Endothelial cell of umbilical vein (primary cell): Measurements from ENCODE around the gene LRIG1. TPM values are rescaled to one million over a fixed set of nuclear protein-coding genes. Genes with fewer than 3 reads are reported as not detected.

Experiments
- BruUV-seq: library from RNA; stranded (reverse); fragments of 400-500 nt; replicated peaks from 2 replicates; lab custom pipeline; 2021; lab: Mats Ljungman, UMichigan
- CTCF ChIA-PET: fragments of 300-600, 350-600 bp; sonication (Branson Sonifier 250); formaldehyde crosslinking; loops from one replicate; lab custom pipeline; 2021; ENCODE audit warnings: antibody characterized with exemption, inconsistent platforms; lab: Charles Lee
- POLR2A ChIA-PET: fragments of 300-600, 350-600 bp; sonication (Branson Sonifier 250); formaldehyde crosslinking; loops from one replicate; lab custom pipeline; 2021; ENCODE audit warnings: antibody characterized with exemption, inconsistent platforms; lab: Charles Lee
- DNase-seq: peaks from one replicate; pipeline ENCODE4 v3.0.0-alpha.2; 2011; ENCODE audit warnings: low read depth, low spot score
- FAIRE-seq: peaks from 2 replicates; lab custom pipeline; 2011; peaks lifted over from hg19 to GRCh38; lab: Jason Lieb, UNC
- H2AFZ ChIP-seq: 2 replicates; pipeline ENCODE4 v1.6.0; 2012; ENCODE audit warnings: low read depth, low read length, control low read depth, inconsistent platforms
- H3K27ac ChIP-seq: 2 replicates; pipeline ENCODE4 v1.5.1; 2011; ENCODE audit warnings: low read depth, mild to moderate bottlenecking, control low read depth, low read length, moderate library complexity; ENCODE audit not compliant: insufficient read depth
- H3K27me3 ChIP-seq, 2 experiments: 2 replicates each; pipeline versions ENCODE4 v1.6.0 to v1.6.1; 2011; ENCODE audit warnings: low read length in 2 of 2, mixed read lengths in 1 of 2; ENCODE audit not compliant: control insufficient read depth in 2 of 2, insufficient read depth in 2 of 2
- H3K36me3 ChIP-seq, 2 experiments: 2 replicates in 1 of 2; 3 replicates in 1 of 2; pipeline ENCODE4 v1.5.1; 2011; ENCODE audit warnings: low read length in 2 of 2, mild to moderate bottlenecking in 1 of 2, moderate library complexity in 1 of 2; ENCODE audit not compliant: control insufficient read depth in 2 of 2, insufficient read depth in 2 of 2; ENCODE audit errors: extremely low read depth in 1 of 2
- H3K4me1 ChIP-seq: 3 replicates; pipeline ENCODE4 v1.5.1; 2011; ENCODE audit warnings: mild to moderate bottlenecking, low read length; ENCODE audit not compliant: control insufficient read depth, insufficient read depth; ENCODE audit errors: extremely low read depth
- H3K4me2 ChIP-seq: 2 replicates; pipeline ENCODE4 v1.6.1; 2011; ENCODE audit warnings: low read length, control low read depth, mixed read lengths; ENCODE audit not compliant: insufficient read depth
- H3K4me3 ChIP-seq, 3 experiments: fragments of 200-600 bp in 1 of 3; sonication (generic), shearing (Covaris generic) in 1 of 3; replicated peaks in 1 of 3; 2 replicates each; pipeline ENCODE4 v1.5.1; 2011 to 2016; ENCODE audit warnings: control low read depth in 3 of 3, low read length in 3 of 3, mild to moderate bottlenecking in 2 of 3, inconsistent platforms in 1 of 3, low read depth in 1 of 3, moderate library complexity in 1 of 3; ENCODE audit not compliant: insufficient read depth in 1 of 3
- H3K79me2 ChIP-seq: 2 replicates; pipeline ENCODE4 v1.6.0; 2012; ENCODE audit warnings: low read length, inconsistent platforms; ENCODE audit not compliant: control insufficient read depth, insufficient read depth
- H3K9ac ChIP-seq: replicated peaks from 2 replicates; pipeline ENCODE3; 2011; ENCODE audit warnings: low read length, control low read depth; ENCODE audit not compliant: insufficient read depth; ENCODE audit errors: extremely low read depth
- H3K9me1 ChIP-seq: replicated peaks from 3 replicates; pipeline ENCODE4 v1.6.0; 2011; ENCODE audit warnings: mild to moderate bottlenecking, low read length; ENCODE audit not compliant: control insufficient read depth, insufficient read depth; ENCODE audit errors: extremely low read depth
- H3K9me3 ChIP-seq: replicated peaks from 2 replicates; pipeline ENCODE4 v1.5.1; 2012; ENCODE audit warnings: low read length, inconsistent platforms; ENCODE audit not compliant: control insufficient read depth, insufficient read depth
- H4K20me1 ChIP-seq: replicated peaks from 2 replicates; pipeline ENCODE3; 2011; ENCODE audit warnings: mild to moderate bottlenecking, low read length; ENCODE audit not compliant: control insufficient read depth, insufficient read depth; ENCODE audit errors: extremely low read depth
- EZH2 ChIP-seq: IDR thresholded peaks from 2 replicates; pipeline ENCODE4 v1.6.1; 2012; ENCODE audit warnings: borderline replicate concordance, low read depth, mild to moderate bottlenecking, moderate library complexity, low read length, inconsistent platforms; ENCODE audit not compliant: severe bottlenecking
- FOS ChIP-seq: IDR thresholded peaks from 2 replicates; pipeline ENCODE4 v1.6.1; 2011; ENCODE audit warnings: mild to moderate bottlenecking, low read length, moderate library complexity, borderline replicate concordance; ENCODE audit not compliant: insufficient read depth
- GATA2 ChIP-seq: IDR thresholded peaks from 2 replicates; pipeline ENCODE4 v1.7.0; 2011; ENCODE audit warnings: low read depth, mild to moderate bottlenecking, moderate library complexity, mixed read lengths, low read length; ENCODE audit not compliant: insufficient read length, insufficient read depth
- JUN ChIP-seq: IDR thresholded peaks from 2 replicates; pipeline ENCODE4 v1.6.1; 2011; ENCODE audit warnings: borderline replicate concordance, low read depth; ENCODE audit not compliant: insufficient read length, insufficient read depth
- MYC ChIP-seq: IDR thresholded peaks from one replicate; pipeline ENCODE4 v1.6.1; 2011; ENCODE audit warnings: mild to moderate bottlenecking, low read depth, low read length
- POLR2A ChIP-seq: IDR thresholded peaks from 2 replicates; pipeline ENCODE4 v1.6.1; 2012; ENCODE audit warnings: low read depth, mild to moderate bottlenecking, control low read depth, low read length
- POLR2AphosphoS5 ChIP-seq: IDR thresholded peaks from 2 replicates; pipeline ENCODE4 v1.6.1; 2012; ENCODE audit warnings: low read depth, mild to moderate bottlenecking, control low read depth, low read length, moderate library complexity; ENCODE audit not compliant: insufficient read depth
- dilution Hi-C: fragments of 300-500 bp; cut with MboI; formaldehyde crosslinking; loops from one replicate; pipeline ENCODE4 v1.15.0; 2019; ENCODE audit warnings: low sequenced_read_pairs; ENCODE audit not compliant: extremely low pct_ligation_motif_present
- intact Hi-C: fragments of 100-400 bp; cut with micrococcal nuclease; formaldehyde crosslinking; loops from one replicate; pipeline ENCODE4 v1.10.0; 2022
- polyA plus RNA-seq, 4 experiments: library from polyadenylated mRNA; depleted of rRNA in 3 of 4; stranded (reverse) in 3 of 4; unstranded in 1 of 4; fragments of >200 nt; gene quantifications; 2 replicates each; pipeline versions ENCODE4 v1.2.1 to v1.2.3, GENCODE V29; 2011 to 2012; ENCODE audit warnings: missing spikeins in 1 of 4
- total RNA-seq: library from RNA; stranded (reverse); gene quantifications from 2 replicates; pipeline ENCODE4 v1.2.3, GENCODE V29; 2021
- TF ChIP-seq, protein P1 (sequence below), 2 donors: IDR thresholded peaks; 1 replicate in 1 of 2; 2 replicates in 1 of 2; pipeline ENCODE4 v1.5.1; 2011; ENCODE audit warnings: low read length in 2 of 2, mild to moderate bottlenecking in 2 of 2, moderate library complexity in 2 of 2, control low read depth in 1 of 2, inconsistent platforms in 1 of 2, low read depth in 1 of 2; ENCODE audit not compliant: insufficient read depth in 1 of 2; ENCODE audit errors: extremely low read depth in 1 of 2
- TF ChIP-seq, protein P2 (sequence below): IDR thresholded peaks from 2 replicates; pipeline ENCODE4 v1.6.1; 2011; ENCODE audit not compliant: insufficient read depth, insufficient read length

The LRIG1 gene
- total and polyA plus RNA-seq, 2 donors (not counting 3 experiments of a cell fraction or from before 2014, with no cell fraction given), result 50.3 to 52.2 TPM

DNA sequence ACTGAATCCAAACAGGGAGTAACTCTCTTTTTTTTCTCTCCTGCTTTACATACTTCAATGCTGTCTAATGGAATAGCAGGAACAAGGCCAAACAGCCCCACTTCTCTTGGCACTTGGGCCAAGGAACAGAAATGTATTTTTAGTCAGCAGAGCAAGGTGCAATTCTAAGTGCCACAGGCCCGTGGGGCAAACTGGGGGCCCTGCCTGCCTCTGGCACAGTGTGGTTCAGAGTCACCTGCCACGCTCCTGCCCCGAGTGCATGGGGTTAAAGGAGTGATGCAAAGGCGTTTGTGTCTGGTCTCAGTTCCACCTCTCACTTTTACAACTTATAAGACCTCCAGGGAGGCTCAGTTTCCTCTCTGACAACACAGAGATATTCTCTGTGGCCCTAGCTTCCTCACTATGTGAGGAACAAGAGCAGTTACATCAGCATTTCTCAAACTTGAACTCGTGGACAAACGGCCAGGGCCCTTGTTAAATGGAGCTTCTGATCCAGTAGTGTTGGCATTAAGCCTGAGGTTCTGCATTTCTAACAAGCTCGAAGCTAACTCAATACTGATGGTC, 51.3 kb downstream of the LRIG1 start:
- dilution Hi-C loops, result no loop called here
- Histone ChIP-seq H2AFZ (no peak overlapping the region), H3K4me1 (peaks cover 11% of the 10 kb centered on the region), H3K79me2 (no peaks in the 10 kb centered on the region), H3K27ac (no peak overlapping the region), H3K9ac (no peak overlapping the region), H3K9me3 (no peaks in the 10 kb centered on the region), H3K36me3 (peaks cover 0 to 3% of the 10 kb centered on the region in 2 experiments), H3K4me2 (no peak overlapping the region), H3K27me3 (no peaks in the 10 kb centered on the region), H3K9me1 (no peaks in the 10 kb centered on the region), H3K4me3 (no peak overlapping the region), H4K20me1 (no peaks in the 10 kb centered on the region)
- no TSS peak for BruUV-seq
- ChIA-PET CTCF (interaction anchor here (0.8 to 1.7 kb wide), 4 partner anchors 21 to 42 kb away, joined by 3 to 7 read pairs (median 4); no protein-coding TSS in a partner anchor), POLR2A (no interaction called here)
- intact Hi-C loops, result no loop called here
- FAIRE-seq (no peak), DNase-seq (no peak)
- TF ChIP-seq, protein P1, sequence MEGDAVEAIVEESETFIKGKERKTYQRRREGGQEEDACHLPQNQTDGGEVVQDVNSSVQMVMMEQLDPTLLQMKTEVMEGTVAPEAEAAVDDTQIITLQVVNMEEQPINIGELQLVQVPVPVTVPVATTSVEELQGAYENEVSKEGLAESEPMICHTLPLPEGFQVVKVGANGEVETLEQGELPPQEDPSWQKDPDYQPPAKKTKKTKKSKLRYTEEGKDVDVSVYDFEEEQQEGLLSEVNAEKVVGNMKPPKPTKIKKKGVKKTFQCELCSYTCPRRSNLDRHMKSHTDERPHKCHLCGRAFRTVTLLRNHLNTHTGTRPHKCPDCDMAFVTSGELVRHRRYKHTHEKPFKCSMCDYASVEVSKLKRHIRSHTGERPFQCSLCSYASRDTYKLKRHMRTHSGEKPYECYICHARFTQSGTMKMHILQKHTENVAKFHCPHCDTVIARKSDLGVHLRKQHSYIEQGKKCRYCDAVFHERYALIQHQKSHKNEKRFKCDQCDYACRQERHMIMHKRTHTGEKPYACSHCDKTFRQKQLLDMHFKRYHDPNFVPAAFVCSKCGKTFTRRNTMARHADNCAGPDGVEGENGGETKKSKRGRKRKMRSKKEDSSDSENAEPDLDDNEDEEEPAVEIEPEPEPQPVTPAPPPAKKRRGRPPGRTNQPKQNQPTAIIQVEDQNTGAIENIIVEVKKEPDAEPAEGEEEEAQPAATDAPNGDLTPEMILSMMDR (IDR thresholded peaks at IDR 0.05; ENCODE audit: extremely low read depth in 1 of 2, insufficient read depth in 1 of 2, low read depth in 1 of 2, low read length in 2 of 2), result no peak
- TF ChIP-seq FOS (no peak), MYC (no peak), EZH2 (no peak), GATA2 (no peak), POLR2A (no peak), POLR2AphosphoS5 (no peak), JUN (no peak)
- TF ChIP-seq, protein P2, sequence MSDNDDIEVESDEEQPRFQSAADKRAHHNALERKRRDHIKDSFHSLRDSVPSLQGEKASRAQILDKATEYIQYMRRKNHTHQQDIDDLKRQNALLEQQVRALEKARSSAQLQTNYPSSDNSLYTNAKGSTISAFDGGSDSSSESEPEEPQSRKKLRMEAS, result no peak
